A549 (cell line): ENCODE measurements around the gene MAML2.

ENCODE experiments used
- BHLHE40 ChIP-seq: IDR thresholded peaks from 2 replicates; pipeline ENCODE4 v1.6.1; 2012; ENCODE audit warnings: low read depth, low read length, inconsistent platforms
- CHD4 ChIP-seq: fragments of 200-600 bp; sonication (generic); IDR thresholded peaks from 2 replicates; pipeline ENCODE4 v1.6.1; 2016; ENCODE audit warnings: antibody characterized with exemption, mild to moderate bottlenecking, borderline replicate concordance
- CTCF ChIP-seq: fragments of >200 bp; sonication (Bioruptor Twin); formaldehyde crosslinking; IDR thresholded peaks from 3 replicates; pipeline ENCODE4 v1.5.1; 2016
- E2F6 ChIP-seq: IDR thresholded peaks from 2 replicates; pipeline ENCODE4 v1.6.1; 2012; ENCODE audit warnings: low read depth, borderline replicate concordance
- EP300 ChIP-seq, 2 experiments: fragments of >200 bp; sonication (Bioruptor Twin); formaldehyde crosslinking; IDR thresholded peaks; 2 replicates in 1 of 2; 3 replicates in 1 of 2; pipeline ENCODE4 v1.6.1; 2016 to 2017
- HOXA7 ChIP-seq: fragments of 250-450 bp; sonication (Bioruptor Pico); IDR thresholded peaks from 2 replicates; pipeline ENCODE4 v1.5.0; 2020; ENCODE audit warnings: mild to moderate bottlenecking, moderate library complexity
- MAFK ChIP-seq: fragments of 450-650 bp; IDR thresholded peaks from 2 replicates; pipeline ENCODE4 v1.6.1; 2014; ENCODE audit not compliant: partially characterized antibody
- RAD21 ChIP-seq, 2 experiments: fragments of >200 bp in 1 of 2; sonication (Bioruptor Twin) in 1 of 2; formaldehyde crosslinking in 1 of 2; IDR thresholded peaks in 1 of 2; conservative IDR thresholded peaks in 1 of 2; 2 replicates in 1 of 2; 3 replicates in 1 of 2; pipeline ENCODE4 v1.6.1; 2012 to 2018; ENCODE audit warnings: inconsistent platforms in 1 of 2
- TP53 ChIP-seq: fragments of 250-450 bp; sonication (Bioruptor Pico); IDR thresholded peaks from 2 replicates; pipeline ENCODE4 v1.5.0; 2021; ENCODE audit warnings: mild to moderate bottlenecking, moderate library complexity
- TF ChIP-seq, protein P1 (sequence below): fragments of 250-450 bp; sonication (Bioruptor Pico); IDR thresholded peaks from 2 replicates; pipeline ENCODE4 v1.5.0; 2021; ENCODE audit warnings: mild to moderate bottlenecking, moderate library complexity, borderline replicate concordance

DNA sequence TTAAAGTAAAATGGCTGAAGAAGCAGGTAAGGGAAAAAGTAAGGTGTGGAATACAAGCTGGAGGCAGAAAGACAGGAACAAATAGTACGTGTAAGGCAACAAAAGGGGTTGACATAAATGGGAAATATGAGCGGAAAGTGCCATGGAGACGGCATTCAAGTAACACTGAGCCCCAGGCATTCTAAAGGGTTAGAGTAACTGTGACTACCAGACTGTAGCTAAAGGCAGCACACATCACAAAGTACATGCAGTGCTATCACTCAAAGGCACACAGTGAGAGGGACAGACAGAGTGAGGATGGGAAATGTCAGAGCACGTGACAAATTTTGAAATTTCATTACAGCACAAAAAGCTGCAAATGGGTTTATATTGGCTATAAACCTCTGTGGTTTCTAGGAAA is 13.9 kb upstream of the MAML2 start:
- TF ChIP-seq BHLHE40 (no peak), E2F6 (no peak), CTCF (no peak), RAD21 (conservative IDR thresholded peaks at IDR 0.05 in 1 of 2, IDR thresholded peaks at IDR 0.05 in 1 of 2) (no peak), EP300 (IDR thresholded peaks at IDR 0.05) (no peak), MAFK (no peak), TP53 (CRISPR knock-in tag) (no peak), HOXA7 (no peak), CHD4 (no peak)
- TF ChIP-seq, protein P1, sequence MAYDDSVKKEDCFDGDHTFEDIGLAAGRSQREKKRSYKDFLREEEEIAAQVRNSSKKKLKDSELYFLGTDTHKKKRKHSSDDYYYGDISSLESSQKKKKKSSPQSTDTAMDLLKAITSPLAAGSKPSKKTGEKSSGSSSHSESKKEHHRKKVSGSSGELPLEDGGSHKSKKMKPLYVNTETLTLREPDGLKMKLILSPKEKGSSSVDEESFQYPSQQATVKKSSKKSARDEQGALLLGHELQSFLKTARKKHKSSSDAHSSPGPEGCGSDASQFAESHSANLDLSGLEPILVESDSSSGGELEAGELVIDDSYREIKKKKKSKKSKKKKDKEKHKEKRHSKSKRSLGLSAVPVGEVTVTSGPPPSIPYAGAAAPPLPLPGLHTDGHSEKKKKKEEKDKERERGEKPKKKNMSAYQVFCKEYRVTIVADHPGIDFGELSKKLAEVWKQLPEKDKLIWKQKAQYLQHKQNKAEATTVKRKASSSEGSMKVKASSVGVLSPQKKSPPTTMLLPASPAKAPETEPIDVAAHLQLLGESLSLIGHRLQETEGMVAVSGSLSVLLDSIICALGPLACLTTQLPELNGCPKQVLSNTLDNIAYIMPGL (CRISPR knock-in tag), result no peak
